Ishikawa (cell line): Measurements from ENCODE around the gene ZNF319.

Experiments used
- CEBPB ChIP-seq: IDR thresholded peaks from 2 replicates; pipeline ENCODE4 v1.6.1; 2012
- CREB1 ChIP-seq: IDR thresholded peaks from 2 replicates; pipeline ENCODE4 v1.6.1; 2012; ENCODE audit warnings: low read depth
- EGR1 ChIP-seq: IDR thresholded peaks from 2 replicates; pipeline ENCODE4 v1.6.1; 2012
- EP300 ChIP-seq: IDR thresholded peaks from 2 replicates; pipeline ENCODE4 v1.6.1; 2012; ENCODE audit warnings: borderline replicate concordance
- FOXM1 ChIP-seq: IDR thresholded peaks from 2 replicates; pipeline ENCODE4 v1.6.1; 2012; ENCODE audit warnings: low read depth, borderline replicate concordance
- MAX ChIP-seq: IDR thresholded peaks from 2 replicates; pipeline ENCODE4 v1.6.1; 2012
- NFIC ChIP-seq: IDR thresholded peaks from 2 replicates; pipeline ENCODE4 v1.6.1; 2012
- RAD21 ChIP-seq: IDR thresholded peaks from 2 replicates; pipeline ENCODE4 v1.6.1; 2012; ENCODE audit warnings: low read depth
- REST ChIP-seq: IDR thresholded peaks from 2 replicates; pipeline ENCODE4 v1.6.1; 2012; ENCODE audit warnings: low read depth, mild to moderate bottlenecking
- TAF1 ChIP-seq: IDR thresholded peaks from 2 replicates; pipeline ENCODE4 v1.6.1; 2012; ENCODE audit warnings: low read depth, mild to moderate bottlenecking
- TCF12 ChIP-seq: IDR thresholded peaks from 2 replicates; pipeline ENCODE4 v1.6.1; 2012; ENCODE audit warnings: low read depth
- TEAD4 ChIP-seq: IDR thresholded peaks from 2 replicates; pipeline ENCODE4 v1.6.1; 2012
- USF1 ChIP-seq: IDR thresholded peaks from 2 replicates; pipeline ENCODE4 v1.6.1; 2012
- YY1 ChIP-seq: IDR thresholded peaks from 2 replicates; pipeline ENCODE4 v1.6.1; 2012; ENCODE audit warnings: low read depth
- ZBTB7A ChIP-seq: IDR thresholded peaks from 2 replicates; pipeline ENCODE4 v1.6.1; 2012; ENCODE audit warnings: low read depth

The ZNF319 gene

GRCh38 chr16:57951204-57951960 lies 49.1 kb downstream of the ZNF319 start:
- TF ChIP-seq REST, result no peak
- TF ChIP-seq YY1, result no peak
- TF ChIP-seq NFIC, result no peak
- no peak for TF ChIP-seq FOXM1
- TF ChIP-seq CEBPB, result no peak
- TF ChIP-seq MAX, result no peak
- TF ChIP-seq EP300, result no peak
- no peak for TF ChIP-seq ZBTB7A
- no peak for TF ChIP-seq RAD21
- TF ChIP-seq TEAD4, result no peak
- no peak for TF ChIP-seq USF1
- TF ChIP-seq TAF1, result no peak
- no peak for TF ChIP-seq CREB1
- no peak for TF ChIP-seq EGR1
- TF ChIP-seq TCF12, result no peak

- TF ChIP-seq ZBTB7A (no peak), EP300 (no peak), TCF12 (no peak), TAF1 (no peak), FOXM1 (no peak), MAX (no peak), TEAD4 (no peak), USF1 (no peak), YY1 (no peak), CEBPB (no peak), RAD21 (no peak), NFIC (no peak), CREB1 (no peak), EGR1 (no peak), REST (no peak)
Observed at GRCh38 chr16:57950382-57950781, 50.1 kb downstream of the ZNF319 start.

- TF ChIP-seq EP300 (no peak), NFIC (no peak), CEBPB (peak; percentile 81)
Observed at GRCh38 chr16:57949595-57950238, 50.8 kb downstream of the ZNF319 start.

GRCh38 chr16:57949013-57949412 lies 51.5 kb downstream of the ZNF319 start:
- TF ChIP-seq EGR1 (no peak), TEAD4 (no peak), EP300 (no peak), YY1 (no peak), FOXM1 (no peak), REST (no peak), CREB1 (no peak), TAF1 (no peak), NFIC (no peak), TCF12 (no peak), RAD21 (no peak), CEBPB (no peak), MAX (no peak), USF1 (no peak), ZBTB7A (no peak)
